HG03342 (cell line): ENCODE measurements around the gene COL20A1.

Experiments
- ATAC-seq: cut with Tn5 transposase; IDR thresholded peaks from one replicate; pipeline ENCODE4 v1.9.1; 2021; ENCODE audit warnings: mild to moderate bottlenecking, moderate library complexity; ENCODE audit not compliant: unreplicated experiment

The COL20A1 gene

DNA sequence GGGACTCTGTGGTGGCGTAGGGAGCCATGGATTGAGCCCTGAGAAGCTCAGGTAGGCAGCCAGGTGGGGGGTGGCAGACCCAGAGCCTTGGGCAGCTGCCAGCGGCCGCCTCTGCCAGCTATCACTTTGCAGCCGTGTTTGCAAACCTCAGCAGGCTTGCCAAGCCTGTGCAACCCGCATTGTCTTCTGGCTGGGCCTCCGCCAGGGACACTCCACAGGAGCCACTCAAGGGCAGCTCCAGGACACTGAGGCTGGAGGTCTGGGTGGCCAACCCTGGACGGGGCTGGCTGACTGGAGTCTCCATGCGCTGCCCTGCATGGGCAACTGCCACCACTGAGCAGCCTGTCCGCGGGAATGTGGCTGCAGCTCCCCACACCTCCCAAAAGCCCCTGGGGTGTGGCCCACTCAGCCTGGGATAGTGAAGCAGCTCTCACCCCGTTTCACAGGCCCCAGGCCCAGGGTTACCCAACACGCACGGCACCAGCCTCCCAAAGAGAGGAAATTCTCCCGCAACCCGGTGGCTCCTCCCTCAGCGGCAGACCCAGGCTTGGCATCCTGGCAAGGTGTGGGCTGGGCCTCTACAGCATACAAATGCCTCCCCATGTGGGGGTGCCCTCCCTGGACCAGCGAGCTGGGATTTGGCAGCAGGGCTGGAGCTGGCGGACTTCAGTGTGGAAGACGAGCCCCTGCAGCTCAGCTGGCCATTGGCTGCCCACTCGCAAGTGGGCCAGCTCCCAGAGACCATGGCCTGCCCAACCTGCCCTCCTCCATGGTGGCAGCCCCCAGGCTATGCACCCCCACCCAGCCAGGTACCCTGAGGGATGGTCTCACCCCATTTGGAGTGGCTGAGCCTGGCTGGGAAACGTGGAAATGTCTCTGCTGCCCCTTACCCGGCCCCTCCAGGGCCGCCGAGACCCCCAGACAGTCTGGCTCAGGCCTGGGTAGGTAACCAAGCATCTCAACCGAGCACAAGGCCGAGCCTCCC is 65.2 kb downstream of the COL20A1 start:
- no peak for ATAC-seq

DNA sequence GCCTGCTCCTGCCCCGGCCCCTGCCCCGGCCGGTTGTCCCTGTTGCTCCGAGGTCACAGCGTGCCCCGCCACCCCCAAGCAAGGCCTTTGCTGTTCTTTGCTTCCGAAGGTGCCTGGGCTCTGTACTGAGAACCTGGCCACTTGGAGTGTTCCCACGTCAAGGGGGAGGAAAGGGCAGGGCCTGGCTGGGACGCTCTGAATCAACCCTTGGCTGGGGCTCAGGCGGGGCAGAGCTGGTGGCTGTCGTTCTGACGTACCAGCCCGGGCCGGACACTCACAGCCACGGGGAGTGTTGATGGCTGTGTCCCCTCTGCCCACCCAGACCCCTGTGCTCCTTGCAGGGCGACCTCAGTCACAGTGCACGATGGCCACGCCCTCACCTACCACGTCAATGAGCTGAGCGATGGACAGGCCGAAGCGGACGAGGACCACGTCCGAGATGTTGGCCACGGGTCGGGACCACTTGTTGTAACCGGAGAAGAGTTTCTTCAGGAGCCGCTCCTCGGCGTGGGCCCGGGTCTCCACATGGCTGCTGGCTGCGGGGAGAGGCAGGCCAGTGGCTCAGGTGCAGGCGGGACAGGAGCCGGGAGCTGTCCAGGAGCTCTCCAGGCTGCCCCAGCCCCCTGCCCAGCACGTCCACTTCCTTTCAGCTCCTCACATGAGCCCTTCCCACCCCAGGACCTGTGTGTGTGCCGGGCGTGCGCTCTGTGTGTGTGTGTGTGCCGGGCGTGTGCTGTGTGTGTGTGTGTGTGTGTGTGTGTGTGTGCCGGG is 66.4 kb downstream of the COL20A1 start:
- no peak for ATAC-seq

DNA sequence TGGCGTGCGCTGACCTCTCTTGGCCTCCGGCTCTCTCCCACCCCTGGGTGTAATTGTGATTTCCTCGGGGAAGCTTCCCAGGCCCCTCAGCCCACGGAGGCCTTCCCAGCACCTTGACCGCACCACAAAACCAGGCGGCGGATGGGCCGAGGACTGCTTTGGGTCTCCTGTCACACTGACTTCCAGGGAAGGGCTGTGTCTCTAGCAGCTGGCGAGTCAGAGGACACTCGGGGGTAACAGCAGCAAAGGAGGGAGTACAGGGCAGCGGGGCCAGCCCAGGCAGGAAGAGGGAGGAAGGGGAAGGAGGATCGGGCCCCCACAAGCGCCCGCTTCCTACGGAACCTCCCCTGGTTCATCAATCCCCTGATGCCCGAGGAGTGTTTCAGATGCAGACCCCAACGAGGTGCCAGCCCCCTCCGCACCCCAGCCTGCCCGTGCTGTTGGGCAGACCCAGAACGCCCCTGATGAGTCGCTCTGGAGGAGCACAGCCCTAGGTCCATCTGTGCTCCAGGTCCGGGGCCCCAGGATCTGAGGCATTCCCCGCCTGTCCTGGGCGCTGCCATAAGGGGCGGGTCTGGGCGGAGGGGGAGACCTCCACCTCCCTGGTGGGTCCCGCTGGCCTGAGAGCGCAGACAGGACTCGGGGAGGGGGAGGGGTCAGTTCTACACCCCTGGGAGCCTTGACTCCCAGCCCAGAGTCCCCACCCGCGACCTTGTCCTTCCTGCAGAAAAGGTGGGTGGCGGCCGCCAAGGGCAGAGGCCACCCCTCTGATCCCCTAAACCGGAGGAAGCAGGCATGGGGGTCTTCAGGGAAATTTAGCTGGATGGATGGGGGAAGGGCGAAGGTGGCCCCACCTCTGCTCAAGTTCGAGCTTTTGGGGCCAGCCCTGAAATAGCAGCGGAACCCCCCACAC is 67.2 kb downstream of the COL20A1 start:
- no peak for ATAC-seq

DNA sequence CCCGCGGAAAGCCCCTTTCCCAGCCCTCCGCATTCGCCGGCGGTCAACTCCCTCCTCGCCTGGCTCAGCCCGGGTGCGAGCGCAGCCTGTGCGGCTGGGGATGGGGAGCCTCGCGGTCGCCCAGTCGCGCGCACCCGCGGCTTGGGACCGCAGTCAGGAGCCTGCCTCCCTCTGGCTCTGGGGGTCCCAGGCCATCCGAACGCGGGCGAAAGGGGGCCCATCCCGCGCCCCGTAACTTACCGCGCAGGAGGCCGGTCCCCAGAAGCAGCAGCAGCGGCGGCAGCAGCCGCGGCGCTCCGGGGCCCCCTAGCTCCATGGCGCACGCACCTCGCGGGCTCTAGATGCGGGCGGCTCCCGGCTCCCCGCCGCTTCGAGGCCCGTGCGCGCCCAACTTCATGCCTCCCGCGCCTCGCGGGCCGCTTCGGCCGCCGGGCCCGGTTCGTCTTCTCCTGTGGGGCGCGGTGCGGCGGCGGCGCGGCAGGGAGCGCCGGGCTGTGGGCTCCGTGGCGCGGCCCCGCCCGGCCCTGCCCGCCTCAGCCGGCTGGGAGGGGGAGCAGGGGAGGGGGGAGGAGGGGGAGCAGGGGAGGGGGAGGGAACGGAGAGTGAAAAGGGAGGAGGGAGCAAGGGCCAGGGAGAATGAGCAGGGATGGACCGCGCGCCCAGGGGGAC is 68.0 kb downstream of the COL20A1 start, which contains the start of gene CHRNA4:
TSS of gene CHRNA4 (minus strand) at position 500 of the 669 bp plus-strand sequence. CDS start at position 316, 184 bp downstream.
- ATAC-seq: no peak

DNA sequence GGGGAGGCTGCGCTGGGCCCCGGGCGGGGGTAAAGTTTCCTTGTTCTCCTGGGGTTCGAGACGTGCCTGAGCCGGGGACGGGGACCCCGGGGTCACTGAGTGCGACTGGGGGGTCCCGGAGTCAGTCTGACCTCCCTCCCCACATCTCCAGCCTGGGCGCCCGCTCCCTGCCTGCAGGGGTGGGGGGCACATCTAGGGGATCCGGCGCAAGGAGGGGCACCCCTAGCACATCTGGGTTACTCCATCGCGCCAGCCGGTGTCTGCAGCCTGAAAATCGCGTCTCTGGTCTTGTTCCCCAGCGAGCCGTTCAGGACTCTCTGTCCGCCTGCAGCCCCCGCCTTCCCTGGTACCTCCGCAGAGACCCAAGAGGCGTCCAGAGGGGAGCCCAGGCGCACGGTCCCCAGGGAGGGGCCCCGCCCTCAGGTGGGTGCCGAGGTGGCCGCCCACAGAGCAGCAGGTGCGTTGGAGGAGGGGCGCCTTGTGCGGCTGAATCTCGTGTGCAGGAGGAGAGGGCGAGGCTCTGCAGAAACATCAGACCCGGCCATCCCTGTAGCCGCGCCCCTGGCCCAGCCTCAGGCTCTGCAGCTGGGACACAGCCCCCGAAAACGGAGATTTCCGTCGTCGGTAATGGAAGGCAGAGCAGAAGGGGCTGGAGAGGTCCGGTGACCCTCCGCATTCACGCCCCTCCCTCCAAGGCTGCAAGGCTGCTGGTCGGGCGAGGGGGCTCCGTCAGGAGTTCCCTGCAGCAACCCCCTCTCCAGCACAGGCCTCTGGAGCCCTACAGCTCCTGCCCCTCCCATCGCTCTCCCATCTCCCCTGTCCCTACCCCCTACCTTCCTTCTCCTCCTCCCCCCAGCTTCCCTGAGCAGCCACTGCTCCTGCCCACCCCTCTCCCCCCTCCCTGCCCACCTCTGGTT is 68.8 kb downstream of the COL20A1 start:
- no peak for ATAC-seq

DNA sequence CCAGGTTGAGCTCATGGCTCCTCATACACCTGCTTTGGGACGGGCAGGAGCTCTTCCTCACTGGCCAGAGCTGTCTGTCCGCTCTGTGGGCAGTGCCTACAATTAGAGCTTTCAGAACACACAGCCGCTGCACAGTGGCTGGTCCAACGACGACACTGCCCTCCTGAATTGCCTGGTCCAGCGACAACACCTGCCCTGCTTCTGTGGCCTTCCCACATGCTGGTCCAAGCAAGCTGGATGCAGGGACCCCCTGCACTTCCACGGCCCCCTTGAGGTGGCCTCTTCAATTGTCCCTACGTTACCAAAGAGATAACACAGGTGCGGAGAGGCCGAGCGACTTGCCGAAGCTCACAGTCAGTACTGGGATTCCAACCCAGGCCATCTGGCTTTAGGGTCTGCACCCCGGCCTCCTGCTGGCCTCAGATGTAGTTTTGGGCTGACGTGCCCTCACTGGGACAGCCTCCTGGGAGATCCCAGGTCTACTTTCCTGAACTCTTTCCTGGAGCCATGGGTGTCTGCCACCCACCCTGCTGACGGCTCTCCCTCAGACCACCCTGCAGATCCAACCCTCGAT is 69.5 kb downstream of the COL20A1 start:
- no peak for ATAC-seq

DNA sequence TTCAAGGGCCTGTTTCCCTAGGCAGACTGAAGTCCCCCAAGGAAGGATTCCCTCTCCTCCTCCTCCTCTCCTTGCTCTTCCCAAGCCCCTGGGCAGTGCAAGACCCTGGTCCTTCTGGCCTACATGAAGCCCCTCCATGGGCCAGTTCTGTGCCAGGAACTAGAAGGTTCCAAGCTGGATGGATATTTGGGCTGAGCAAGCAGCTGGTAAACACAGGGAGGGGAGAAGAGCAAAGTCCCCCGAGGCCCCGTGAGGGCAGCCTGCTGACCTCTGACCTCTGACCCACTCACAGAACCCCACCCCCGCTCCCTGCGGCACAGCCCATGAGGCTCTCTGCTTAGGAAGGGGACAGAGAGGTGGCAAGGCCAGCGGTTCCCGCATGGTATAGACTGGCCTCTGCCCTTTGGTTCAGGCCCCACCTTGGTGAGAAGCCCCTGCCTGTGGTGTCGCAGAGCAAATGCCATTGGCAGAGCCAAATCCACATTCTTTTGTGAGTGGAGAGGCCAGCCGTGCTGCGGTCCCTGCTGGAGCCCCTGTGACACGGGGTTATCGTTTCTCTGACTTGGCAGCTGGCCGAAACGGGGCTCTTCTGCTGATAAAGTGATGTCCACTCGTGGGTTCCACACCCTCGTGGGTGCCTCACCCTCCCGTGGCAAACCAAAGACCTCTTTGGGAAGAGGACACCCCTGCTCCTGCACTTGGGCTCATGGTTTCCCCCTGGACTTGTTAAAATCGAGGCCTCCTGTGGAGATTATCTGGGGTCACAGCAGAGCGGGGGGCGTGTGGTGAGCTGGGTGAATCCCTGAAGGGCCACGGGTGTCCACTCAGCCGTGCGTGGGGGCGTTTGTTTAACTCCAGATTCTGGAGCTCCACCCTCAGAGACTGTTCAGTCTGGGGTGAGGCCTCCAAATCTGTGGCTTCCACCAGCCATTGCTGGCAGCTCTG is 70.3 kb downstream of the COL20A1 start:
- ATAC-seq: no peak

DNA sequence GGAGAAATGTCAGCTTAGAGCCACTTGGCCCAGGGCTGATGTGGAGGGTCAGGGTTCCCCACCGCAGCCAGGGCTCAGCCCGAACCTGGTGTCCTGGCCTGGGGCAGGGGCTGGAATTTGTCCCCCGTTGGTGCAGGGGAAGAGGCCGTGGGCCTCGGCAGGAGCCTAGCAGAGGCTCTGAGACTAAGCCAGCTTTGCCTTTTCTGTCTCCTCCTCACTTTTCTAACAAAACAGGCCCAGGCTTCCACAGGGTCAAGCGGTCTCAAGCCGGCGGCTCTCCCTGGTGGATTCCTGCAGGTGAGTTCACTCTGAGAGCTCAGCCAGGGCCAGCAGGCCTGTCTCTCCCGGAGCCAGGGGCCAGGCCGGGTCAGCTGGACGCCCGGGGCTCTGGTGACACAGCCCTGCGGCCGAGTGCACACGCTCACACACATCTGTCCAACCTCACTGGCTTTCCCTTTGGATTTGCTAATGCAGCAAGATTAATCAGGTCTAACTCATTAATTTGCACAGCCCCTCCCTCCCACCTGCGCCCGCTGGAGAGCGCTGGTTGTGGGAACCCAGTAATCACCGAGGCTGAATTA is 71.1 kb downstream of the COL20A1 start:
- ATAC-seq: no peak

DNA sequence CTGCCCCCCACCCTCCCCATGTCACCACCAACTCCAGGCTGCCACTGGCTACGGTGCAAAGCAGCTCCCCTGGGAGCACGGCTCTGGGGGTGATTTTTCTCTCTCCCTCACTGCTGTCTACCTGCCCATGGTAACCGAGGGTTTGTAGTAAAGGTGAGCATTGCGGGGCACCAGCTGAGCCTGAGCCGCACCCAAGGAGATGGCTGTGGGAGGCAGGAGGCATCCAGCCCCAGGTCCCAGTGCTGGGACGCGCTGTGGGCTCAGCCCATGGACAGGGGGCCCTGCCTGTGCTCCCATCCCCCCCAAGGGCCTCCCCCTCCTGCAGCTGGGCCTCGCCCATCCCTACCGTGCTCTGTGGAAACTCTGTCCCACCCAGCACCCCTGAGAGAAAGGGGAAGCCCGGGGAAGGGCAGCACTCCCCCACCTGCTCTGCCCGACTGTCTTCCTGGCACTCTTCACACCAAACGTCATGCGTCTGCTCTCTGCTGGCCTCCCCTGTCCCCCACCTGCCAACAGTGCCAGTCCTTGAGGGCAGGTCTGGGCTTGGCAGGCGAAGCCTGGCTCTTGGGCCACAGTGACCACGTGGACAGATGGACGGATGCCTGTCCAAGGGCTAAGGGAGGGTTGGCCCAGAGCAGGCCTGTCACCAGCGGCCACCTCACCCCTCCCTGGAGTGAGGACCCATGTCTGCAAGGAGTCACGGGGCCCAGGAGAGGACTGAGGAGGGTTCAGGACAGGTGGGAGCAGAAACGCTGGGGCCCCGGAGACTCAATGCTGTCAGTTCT is 72.0 kb downstream of the COL20A1 start:
- no peak for ATAC-seq

DNA sequence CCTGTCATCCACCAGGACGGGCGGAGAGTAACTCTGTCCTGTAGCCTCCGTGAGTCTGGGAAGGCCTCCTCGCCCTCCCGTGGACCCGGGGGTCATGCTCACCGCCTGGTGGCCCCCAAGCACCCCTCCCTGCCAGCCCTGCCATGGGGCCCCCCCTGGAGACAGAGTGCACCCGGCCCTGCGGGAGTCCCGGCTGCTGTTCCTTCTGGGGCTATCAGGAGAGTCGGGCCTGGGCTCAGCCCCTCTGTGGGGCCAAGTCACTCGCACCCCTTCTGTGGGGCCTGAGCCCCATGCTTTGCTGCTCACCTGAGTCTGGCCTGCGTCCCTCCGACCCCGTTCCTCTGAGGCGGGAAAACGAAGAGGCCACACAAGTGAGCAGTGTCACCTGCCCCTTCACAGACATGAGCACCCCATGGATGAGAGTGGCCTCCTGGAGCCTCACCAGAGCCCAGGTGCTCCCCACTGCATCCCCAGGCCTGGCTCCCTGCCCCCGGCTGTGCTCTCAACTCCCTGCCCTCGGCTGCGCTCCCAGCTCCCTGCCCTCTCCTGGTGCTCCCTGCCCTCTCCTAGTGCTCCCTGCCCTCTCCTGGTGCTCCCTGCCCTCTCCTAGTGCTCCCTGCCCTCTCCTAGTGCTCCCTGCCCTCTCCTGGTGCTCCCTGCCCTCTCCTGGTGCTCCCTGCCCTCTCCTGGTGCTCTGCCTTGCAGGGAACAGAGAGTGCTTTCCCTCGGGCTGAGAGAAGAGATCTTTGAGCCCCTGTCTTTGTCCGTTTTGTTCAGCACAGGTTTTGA is 72.8 kb downstream of the COL20A1 start:
- ATAC-seq: no peak

DNA sequence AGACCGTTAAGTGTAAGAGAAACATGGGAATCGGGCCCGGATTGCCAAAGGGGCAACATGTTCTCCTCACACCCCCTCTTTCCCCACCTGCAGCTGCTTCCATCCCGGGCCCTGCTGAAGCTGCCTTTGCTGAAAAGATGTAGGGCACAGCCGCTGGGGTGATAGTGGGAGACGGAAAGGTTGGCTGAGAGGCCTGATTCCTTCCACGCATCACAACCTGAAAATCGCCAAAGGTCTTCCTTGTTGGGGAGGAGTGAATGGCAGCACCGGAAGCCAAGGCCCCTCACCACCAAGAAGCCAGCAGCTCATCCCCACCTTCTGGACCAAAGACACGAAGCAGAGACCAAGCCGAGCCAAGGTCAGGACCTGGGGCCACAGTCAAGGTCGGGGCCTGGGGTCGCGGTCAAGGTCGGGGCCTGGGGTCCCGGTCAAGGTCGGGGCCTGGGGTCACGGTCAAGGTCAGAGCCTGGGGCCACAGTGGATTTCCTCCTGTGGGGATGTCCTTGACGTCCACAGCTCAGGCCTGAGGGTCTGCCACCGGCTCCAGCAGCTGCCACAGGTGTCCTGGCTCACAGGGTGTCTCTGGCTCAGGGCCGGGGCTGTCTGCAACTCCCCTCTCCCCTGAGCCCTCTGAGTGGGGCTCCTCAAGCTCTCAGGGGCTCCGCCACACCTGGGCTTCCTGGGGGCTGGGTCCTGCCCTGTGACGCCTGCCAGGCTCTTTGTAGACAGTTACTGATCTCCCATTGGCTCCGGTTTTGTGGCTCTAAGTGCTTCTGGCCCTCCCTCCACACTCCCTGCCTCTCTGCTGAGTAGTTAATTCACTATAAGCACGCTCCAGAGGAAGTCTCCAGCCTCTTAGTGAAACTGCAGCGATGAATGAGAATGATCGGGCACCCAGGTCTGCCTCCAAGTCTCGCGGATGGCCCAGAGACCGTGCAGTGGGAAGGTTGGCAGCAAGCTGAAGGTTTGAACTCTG is 73.7 kb downstream of the COL20A1 start:
- no peak for ATAC-seq

DNA sequence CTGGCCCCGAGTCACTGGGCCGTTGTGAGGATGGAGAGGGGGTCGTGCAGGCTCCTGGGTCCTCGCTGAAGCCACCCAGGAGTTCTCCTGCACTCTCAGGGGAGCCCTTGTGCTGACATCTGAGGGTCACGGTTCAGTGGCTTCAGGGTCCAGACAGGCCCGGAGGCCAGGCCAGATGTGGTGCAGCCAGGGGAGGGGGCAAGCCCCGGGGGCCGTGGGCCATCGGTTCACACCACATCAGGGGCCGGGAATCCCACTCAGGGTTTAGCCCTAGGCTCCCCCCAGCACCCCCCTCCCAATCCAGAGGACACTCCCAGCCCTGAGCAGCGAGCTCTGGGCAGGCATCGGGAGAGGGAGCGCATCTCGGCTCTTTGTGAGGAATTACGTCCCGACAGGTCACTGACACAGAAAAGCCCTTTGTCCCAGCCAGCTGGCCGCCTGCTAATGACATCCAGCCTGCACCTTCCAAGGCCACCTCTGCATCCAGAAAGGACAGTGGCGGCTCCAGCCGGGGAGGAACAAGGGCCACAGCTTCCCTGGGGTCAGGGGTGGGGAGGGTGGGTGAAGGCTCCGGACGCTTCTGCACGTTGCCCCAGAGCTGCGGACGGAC is 74.6 kb downstream of the COL20A1 start:
- no peak for ATAC-seq

DNA sequence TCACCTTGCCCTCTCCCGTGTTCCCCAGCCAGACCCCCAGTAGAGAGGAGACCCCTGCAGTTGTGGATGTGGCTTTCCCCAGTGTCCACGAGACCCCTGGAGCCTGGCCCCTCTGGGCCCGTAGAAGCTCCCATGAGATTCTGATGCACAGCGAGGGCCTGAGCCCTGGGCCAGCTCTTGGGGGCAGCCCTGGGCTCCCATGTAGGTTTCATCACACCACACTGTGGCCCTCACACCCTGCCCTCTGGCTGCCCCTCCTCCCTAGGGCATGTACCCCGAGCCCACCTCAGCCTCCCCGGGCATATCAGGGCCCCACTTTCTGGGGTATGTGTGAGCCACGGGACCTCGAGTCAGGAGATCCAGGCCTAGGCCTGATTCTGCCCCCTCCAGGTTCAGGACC is 75.2 kb downstream of the COL20A1 start:
- ATAC-seq: no peak

DNA sequence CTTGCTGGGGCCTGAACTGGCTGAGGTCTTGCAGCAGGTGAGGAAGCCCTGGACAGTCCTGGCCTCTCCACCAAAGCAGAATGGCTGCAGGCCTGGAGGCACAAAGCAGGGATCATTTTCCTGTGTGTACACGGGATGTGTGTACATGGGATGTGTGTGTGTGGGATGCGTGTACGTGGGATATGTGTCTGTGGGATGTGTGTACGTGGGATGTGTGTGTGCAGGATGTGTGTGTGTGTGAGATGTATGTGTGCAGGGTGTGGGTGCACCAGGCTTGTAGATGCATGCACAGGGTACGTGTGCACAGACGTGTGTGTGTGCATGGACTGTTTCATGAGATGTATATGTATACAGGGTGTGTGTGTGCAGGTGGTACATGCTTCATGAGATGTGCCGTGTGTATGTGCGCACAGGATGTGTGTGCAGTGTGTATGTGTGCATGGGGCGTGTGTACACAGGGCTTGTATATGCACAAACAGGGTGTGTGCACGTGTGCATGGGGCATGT is 76.1 kb downstream of the COL20A1 start:
- ATAC-seq: no peak
